Fibroblast of villous mesenchyme (primary cell): ENCODE results near the gene MISP. TPM values are rescaled to one million over a fixed set of nuclear protein-coding genes. Genes with fewer than 3 reads are reported as not detected.

ENCODE experiments used
- DNase-seq: peaks from one replicate; pipeline ENCODE4 v3.0.0-alpha.2; 2010; ENCODE audit warnings: low read depth
- H3K4me3 ChIP-seq: 2 replicates; pipeline ENCODE4 v1.5.1; 2011; ENCODE audit warnings: low read depth, mild to moderate bottlenecking, low read length
- total RNA-seq: library from RNA; depleted of rRNA; stranded (reverse); fragments of >200 nt; gene quantifications from 2 replicates; pipeline ENCODE4 v1.2.3, GENCODE V29; 2012
- TF ChIP-seq, protein P1 (sequence below): IDR thresholded peaks from 2 replicates; pipeline ENCODE4 v1.5.1; 2012; ENCODE audit warnings: low read depth, mild to moderate bottlenecking, low read length; ENCODE audit not compliant: insufficient read depth

Gene MISP
- total RNA-seq, 1 donor: 0.43 TPM

DNA sequence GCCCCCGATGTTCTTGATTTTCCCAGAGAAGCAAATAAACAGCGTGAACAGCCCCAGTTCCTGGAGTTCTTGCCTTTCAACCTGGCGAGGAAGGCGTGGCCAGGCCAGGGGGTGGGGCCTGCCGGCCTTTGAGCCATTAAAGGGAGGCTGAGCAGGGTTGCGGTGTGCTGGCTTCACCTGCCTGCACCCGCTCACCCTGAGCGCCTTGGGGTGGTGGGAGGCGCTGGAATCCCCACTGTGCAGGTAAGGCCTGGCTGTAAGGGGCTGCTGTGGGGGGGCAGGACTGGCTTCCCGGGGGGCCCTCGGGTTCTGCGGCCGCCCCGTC, 2.7 kb upstream of the MISP start:
- no peak overlapping the region for H3K4me3 ChIP-seq
- TF ChIP-seq, protein P1, sequence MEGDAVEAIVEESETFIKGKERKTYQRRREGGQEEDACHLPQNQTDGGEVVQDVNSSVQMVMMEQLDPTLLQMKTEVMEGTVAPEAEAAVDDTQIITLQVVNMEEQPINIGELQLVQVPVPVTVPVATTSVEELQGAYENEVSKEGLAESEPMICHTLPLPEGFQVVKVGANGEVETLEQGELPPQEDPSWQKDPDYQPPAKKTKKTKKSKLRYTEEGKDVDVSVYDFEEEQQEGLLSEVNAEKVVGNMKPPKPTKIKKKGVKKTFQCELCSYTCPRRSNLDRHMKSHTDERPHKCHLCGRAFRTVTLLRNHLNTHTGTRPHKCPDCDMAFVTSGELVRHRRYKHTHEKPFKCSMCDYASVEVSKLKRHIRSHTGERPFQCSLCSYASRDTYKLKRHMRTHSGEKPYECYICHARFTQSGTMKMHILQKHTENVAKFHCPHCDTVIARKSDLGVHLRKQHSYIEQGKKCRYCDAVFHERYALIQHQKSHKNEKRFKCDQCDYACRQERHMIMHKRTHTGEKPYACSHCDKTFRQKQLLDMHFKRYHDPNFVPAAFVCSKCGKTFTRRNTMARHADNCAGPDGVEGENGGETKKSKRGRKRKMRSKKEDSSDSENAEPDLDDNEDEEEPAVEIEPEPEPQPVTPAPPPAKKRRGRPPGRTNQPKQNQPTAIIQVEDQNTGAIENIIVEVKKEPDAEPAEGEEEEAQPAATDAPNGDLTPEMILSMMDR: no peak
- DNase-seq: no peak

- TF ChIP-seq, protein P1: no peak
- H3K4me3 ChIP-seq: no peak overlapping the region
- no peak for DNase-seq
Observed at GRCh38 chr19:749811-750210, 1.1 kb upstream of the MISP start.

- H3K4me3 ChIP-seq: no peak overlapping the region
- TF ChIP-seq, protein P1: no peak
- DNase-seq: peak; percentile 85
Observed at GRCh38 chr19:751501-752341, 809 bp downstream of the MISP start.

DNA sequence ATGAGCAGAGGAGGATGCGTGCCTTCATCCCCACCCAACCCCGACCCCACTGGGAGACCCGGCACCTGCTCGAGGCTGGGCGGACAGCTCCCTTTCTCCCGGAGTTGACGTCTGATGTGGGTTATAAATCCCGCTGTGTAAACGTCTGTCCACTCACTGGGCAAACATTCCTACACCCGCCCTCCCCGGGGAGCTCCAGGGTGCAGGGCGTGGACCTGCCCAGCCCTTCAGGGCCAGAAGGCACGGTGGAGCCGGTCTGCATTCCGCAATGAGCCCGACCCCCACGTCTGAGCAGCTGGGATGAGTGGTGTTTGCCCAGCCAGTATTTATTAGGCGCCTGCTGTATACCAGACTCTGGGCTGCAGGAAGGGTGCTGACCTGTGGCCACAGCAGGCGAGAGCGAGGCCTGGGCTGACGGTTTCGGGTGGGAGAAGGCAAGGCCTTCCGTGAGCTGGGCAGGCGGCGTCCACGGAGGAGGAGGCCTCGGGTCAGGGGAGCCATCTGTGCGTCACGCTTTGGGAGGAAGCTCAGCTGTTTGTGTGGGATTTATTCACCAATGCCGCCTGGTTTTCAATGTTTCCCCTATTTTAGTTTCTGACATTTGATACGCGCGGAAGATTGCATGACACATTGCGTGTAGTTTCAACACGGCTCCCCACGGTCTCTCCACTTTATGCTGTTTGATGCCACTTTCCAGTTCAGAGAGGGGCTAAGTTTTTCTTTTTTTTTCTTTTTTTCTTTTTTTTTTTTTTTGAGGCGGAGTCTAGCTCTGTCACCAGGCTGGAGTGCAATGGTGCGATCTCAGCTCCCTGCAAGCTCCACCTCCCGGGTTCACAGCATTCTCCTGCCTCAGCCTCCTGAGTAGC, 2.0 kb downstream of the MISP start:
- H3K4me3 ChIP-seq: no peak overlapping the region
- TF ChIP-seq, protein P1: no peak
- DNase-seq: peak; percentile 93

DNA sequence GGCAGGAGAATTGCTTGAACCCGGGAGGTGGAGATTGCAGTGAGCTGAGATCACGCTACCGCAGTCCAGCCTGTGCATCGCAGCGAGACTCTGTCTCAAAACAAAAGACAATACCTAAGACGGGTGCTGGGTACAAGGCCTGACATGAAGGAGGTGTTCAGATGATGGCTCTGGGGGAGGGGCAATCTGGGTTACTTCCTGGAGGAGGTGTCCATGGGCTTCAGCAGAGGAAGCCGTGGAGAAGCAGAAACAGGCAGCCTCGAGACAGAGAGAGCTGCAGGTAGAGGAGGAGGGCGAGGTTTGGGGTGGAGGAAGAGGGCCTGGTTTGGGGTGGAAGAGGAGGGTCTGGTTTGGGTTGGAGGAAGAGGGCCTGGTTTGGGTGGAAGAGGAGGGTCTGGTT, 3.6 kb downstream of the MISP start:
- no peak for DNase-seq
- H3K4me3 ChIP-seq: no peak overlapping the region
- TF ChIP-seq, protein P1: no peak

DNA sequence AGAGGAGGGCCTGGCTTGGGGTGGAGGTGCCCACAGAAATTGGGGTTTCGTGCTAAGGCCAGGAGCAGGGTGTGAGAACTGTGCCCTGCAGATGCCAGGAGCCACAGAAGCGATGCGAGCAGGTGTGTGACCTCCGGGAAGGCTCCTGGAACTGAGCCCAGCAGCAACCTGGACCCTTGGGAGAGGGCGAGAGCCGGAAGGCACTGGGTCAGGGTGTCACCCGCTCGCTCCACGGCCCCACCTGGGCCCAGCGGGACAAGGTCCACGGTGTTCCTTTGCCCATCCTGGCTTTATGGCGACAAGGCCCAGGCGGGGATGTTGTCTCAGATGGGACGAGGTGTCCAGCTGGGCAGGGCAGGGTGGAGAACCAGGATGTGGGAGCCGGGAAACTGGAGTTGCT, 4.2 kb downstream of the MISP start:
- TF ChIP-seq, protein P1: no peak
- H3K4me3 ChIP-seq: no peak overlapping the region
- DNase-seq: no peak
